ENCODE data around the gene IFNAR1. TPM values are rescaled to one million over a fixed set of nuclear protein-coding genes. Genes with fewer than 3 reads are reported as not detected.
A peak's percentile ranks its signal among the peaks of the same experiment; 100 is the strongest.
"Not testable (repeated sequence)": the region's sequence is repeated elsewhere in the genome, so short reads cannot be mapped to it uniquely, and the experiment has no call there.

The IFNAR1 gene
- polyA plus RNA-seq, 3 donors from 2014 or later: 34.1 to 57.1 (median 40.6) TPM

DNA sequence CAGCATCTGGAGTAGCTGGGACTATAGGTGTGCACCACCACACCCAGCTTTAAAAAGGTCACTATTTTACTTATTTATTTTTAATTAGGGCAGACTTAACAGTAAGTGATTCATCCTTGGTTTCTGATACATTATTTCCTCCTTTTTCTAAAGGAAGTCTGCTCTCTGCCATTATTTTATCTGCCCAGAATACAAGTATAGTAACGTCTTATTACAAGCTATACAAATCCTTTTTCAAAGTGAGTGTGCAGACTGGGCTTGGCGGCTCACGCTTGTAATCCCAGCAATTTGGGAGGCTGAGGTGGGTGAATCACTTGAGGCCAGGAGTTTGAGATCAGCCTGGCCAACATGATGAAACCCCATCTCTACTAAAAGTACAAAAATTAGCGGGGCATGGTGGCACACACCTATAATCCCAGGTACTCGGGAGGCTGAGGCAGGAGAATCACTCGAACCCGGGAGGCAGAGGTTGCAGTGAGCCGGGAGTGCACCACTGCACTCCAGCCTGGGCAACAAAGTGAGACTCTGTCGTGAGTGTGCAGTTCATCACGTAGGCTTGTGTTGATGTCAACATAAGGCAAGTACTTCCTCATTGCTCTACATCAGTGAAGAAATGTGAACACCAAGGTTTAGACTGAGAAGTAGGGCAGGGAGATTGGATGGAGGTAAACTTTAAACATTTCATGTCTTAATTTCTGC is 39.3 kb downstream of the IFNAR1 start:
- not testable (repeated sequence) for DNase-seq, H3K4me3 Mint-ChIP-seq, H3K36me3 Mint-ChIP-seq, H3K27ac Mint-ChIP-seq
- peaks cover 18 to 22% of the 10 kb centered on the region in 2 donors for H3K4me1 Mint-ChIP-seq
- H3K9me3 Mint-ChIP-seq: peaks cover 16 to 27% (median 19%) of the 10 kb centered on the region in 6 donors
- peaks cover 18 to 31% (median 24%) of the 10 kb centered on the region in 3 donors for H3K27me3 Mint-ChIP-seq (ENCODE audit: low read depth in 3 of 3)

DNA sequence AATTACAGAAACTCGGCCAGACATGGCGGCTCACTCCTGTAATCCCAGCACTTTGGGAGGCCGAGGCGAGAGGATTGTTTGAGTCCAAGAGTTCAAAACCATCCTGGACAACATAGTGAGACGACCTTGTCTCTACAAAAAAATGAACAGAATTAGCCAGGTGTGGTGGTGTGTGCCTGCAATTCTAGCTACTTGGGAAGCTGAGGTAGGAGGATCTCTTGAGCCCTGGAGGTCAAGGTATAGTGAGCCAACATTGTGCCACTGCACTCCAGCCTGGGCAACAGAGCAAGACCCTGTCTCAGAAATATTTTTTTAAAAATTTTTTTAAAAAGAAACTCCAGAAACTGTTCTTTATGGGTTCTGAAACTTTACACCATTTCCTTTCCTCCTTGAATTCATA is 40.1 kb downstream of the IFNAR1 start:
- peaks cover 0 to 7% (median 4%) of the 10 kb centered on the region in 3 donors for H3K36me3 Mint-ChIP-seq
- DNase-seq: no peak
- peaks cover 16 to 27% (median 19%) of the 10 kb centered on the region in 6 donors for H3K9me3 Mint-ChIP-seq
- peaks cover 18 to 22% of the 10 kb centered on the region in 2 donors for H3K4me1 Mint-ChIP-seq
- H3K27me3 Mint-ChIP-seq (ENCODE audit: low read depth in 3 of 3): peaks cover 18 to 37% (median 24%) of the 10 kb centered on the region in 3 donors
- no peak overlapping the region for H3K4me3 Mint-ChIP-seq
- no peak overlapping the region for H3K27ac Mint-ChIP-seq

DNA sequence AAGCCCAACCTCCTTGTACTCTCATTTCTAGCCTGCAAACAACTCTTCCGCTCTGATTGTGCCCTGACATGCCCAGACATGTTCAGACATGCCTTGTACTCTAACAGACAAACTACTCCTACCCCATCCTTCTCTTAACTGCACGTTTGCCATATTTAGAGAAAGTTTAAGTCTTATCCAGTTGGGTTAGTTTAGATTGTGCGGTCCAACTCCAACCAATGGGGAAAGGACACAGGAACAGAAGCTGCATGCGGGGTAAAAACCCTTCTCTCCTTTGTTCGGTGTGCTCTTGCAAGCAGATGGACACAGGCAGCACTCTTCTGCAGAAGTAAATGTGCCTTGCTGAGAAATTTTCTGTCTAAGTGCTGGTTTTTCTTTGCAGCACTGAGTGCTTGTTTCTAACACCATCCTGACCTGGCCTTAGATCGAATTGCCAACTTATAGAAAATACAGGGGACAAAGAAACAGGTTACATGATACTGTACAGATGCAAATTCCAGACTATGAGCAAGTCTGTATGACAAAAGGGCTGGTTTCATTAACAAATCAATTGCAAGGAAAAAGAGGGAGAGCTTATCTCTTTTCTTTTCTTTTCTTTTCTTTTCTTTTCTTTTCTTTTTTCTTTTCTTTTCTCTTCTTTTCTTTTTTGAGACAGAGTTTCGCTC is 42.7 kb downstream of the IFNAR1 start:
- H3K27me3 Mint-ChIP-seq (ENCODE audit: low read depth in 3 of 3): peaks cover 11 to 40% (median 27%) of the 10 kb centered on the region in 3 donors
- no peak overlapping the region for H3K4me3 Mint-ChIP-seq
- no peak overlapping the region for H3K27ac Mint-ChIP-seq
- H3K36me3 Mint-ChIP-seq: peaks cover 0 to 7% (median 4%) of the 10 kb centered on the region in 3 donors
- peaks cover 16 to 34% (median 19%) of the 10 kb centered on the region in 6 donors for H3K9me3 Mint-ChIP-seq
- DNase-seq: no peak
- H3K4me1 Mint-ChIP-seq: peaks cover 2 to 4% of the 10 kb centered on the region in 2 donors

DNA sequence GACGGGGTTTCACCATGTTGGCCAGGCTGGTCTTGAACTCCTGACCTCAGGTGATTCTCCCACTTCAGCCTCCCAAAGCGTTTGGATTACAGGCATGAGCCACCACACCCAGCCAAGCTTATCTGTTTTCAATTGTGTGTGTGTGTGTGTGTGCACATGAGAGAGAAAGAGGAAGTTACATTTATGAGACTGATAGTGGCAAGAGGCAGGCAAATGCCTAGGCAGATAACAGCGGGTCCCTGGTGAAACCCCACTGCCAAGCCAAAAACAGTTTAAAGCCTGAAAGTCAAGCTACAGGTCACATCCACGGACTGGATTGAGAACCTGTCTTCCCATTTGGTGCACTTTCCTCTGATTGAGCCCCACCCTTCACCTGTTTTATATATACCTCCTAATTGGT is 43.4 kb downstream of the IFNAR1 start:
- H3K27me3 Mint-ChIP-seq (ENCODE audit: low read depth in 3 of 3): peaks cover 10 to 39% (median 22%) of the 10 kb centered on the region in 3 donors
- no peak overlapping the region for H3K27ac Mint-ChIP-seq
- peaks cover 16 to 34% (median 19%) of the 10 kb centered on the region in 6 donors for H3K9me3 Mint-ChIP-seq
- H3K4me1 Mint-ChIP-seq: no peaks in the 10 kb centered on the region
- H3K4me3 Mint-ChIP-seq: no peak overlapping the region
- DNase-seq: no peak
- peaks cover 0 to 7% (median 4%) of the 10 kb centered on the region in 3 donors for H3K36me3 Mint-ChIP-seq

DNA sequence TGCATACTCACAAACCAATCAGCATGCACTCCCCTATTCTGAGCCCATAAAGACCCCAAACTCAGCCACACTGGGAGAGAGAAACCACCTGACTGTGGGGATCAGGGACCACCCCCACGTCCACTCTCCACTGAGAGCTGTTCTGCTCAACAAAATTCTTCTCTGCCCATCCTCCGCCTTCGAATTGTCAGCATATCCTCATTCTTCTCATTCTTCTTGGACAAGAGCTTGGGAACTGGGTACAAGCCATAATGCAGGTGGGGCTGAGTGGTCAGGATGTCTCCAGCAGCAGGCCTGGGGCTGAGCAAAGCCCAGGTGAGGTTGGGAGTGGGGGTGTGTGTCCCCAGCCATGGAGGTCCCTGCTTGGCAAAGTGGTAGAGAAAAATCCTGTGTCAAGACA is 43.8 kb downstream of the IFNAR1 start:
- Mint-ChIP-seq H3K4me3 (no peak overlapping the region), H3K4me1 (no peaks in the 10 kb centered on the region), H3K27me3 (ENCODE audit: low read depth in 3 of 3) (peaks cover 11 to 42% (median 20%) of the 10 kb centered on the region in 3 donors), H3K36me3 (peaks cover 0 to 7% (median 4%) of the 10 kb centered on the region in 3 donors), H3K9me3 (peaks cover 16 to 34% (median 19%) of the 10 kb centered on the region in 6 donors), H3K27ac (no peak overlapping the region)
- DNase-seq: no peak

DNA sequence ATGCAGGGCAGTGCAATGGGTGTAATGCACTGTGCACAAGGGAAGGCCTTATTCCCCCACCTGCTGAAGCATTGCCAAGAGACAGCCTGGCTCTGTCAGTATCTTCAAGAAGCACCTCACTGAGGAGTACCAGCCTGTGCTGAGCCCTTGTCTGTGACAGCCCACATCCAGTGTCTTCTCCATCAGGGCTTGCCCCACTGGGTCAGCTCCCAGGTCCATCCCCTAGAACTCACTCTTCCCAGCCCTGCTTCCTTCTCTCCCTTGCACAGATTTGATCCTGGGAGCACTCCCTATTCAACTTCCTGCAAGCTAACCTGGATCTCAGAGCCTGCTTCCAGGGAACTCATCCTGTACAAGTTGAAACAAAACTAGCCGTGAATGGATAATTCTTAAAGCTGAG is 44.8 kb downstream of the IFNAR1 start:
- Mint-ChIP-seq H3K27me3 (ENCODE audit: low read depth in 3 of 3) (peaks cover 12 to 43% (median 19%) of the 10 kb centered on the region in 3 donors), H3K27ac (no peak overlapping the region), H3K36me3 (peaks cover 0 to 7% (median 4%) of the 10 kb centered on the region in 3 donors), H3K9me3 (peaks cover 16 to 34% (median 19%) of the 10 kb centered on the region in 6 donors), H3K4me3 (no peak overlapping the region), H3K4me1 (peaks cover 0 to 3% of the 10 kb centered on the region in 2 donors)
- DNase-seq: no peak

DNA sequence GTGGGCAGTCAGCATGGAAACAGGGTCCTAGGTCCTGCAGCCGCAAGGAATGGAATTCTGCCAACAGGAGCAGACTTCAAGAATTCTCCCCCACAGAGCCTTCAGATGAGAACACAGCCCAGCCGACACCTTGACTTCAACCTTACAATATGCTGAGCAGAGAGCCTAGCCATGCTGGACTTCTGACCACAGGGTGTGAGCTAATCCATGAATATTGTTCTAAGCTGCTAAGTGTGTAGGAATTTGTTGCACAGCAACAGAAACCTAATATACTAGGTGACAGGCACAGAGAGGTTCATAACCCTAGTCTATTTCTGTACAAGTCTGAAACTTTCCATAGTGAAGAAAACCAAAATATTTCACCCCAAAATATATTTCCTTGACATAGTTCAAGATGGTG is 45.5 kb downstream of the IFNAR1 start:
- peaks cover 16 to 34% (median 19%) of the 10 kb centered on the region in 6 donors for H3K9me3 Mint-ChIP-seq
- no peak overlapping the region for H3K27ac Mint-ChIP-seq
- no peak overlapping the region for H3K4me3 Mint-ChIP-seq

DNA sequence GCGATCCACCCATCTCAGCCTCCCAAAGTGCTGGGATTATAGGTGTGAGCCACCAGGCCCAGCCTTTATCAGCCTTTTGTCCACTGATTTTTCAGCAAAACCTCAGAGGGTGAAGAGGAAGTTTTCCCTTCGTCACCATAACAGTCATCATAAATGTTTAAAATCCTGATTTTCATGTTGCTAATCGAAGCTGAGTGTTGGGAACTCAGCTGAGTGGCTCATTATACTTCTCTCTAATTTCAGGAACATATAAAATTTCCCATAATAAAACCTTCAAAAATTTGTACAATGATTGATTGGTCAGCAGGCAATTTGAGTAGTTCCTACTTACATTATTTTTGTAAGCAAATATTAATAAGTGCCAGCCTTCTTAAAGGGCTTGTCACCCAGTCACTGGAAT is 46.6 kb downstream of the IFNAR1 start:
- no peak overlapping the region for H3K27ac Mint-ChIP-seq
- no peak for DNase-seq
- H3K36me3 Mint-ChIP-seq: peaks cover 0 to 7% (median 3%) of the 10 kb centered on the region in 3 donors
- H3K4me1 Mint-ChIP-seq: peaks cover 8 to 13% of the 10 kb centered on the region in 2 donors
- peaks cover 15 to 30% (median 19%) of the 10 kb centered on the region in 6 donors for H3K9me3 Mint-ChIP-seq
- H3K4me3 Mint-ChIP-seq: no peak overlapping the region
- peaks cover 11 to 42% (median 24%) of the 10 kb centered on the region in 3 donors for H3K27me3 Mint-ChIP-seq (ENCODE audit: low read depth in 3 of 3)

More for the DNA sequence above, 45.5 kb downstream of the IFNAR1 start:
- DNase-seq: no peak
- Mint-ChIP-seq H3K4me1 (peaks cover 5 to 10% of the 10 kb centered on the region in 2 donors), H3K36me3 (peaks cover 0 to 7% (median 4%) of the 10 kb centered on the region in 3 donors), H3K27me3 (ENCODE audit: low read depth in 3 of 3) (peaks cover 10 to 43% (median 19%) of the 10 kb centered on the region in 3 donors)

DNA sequence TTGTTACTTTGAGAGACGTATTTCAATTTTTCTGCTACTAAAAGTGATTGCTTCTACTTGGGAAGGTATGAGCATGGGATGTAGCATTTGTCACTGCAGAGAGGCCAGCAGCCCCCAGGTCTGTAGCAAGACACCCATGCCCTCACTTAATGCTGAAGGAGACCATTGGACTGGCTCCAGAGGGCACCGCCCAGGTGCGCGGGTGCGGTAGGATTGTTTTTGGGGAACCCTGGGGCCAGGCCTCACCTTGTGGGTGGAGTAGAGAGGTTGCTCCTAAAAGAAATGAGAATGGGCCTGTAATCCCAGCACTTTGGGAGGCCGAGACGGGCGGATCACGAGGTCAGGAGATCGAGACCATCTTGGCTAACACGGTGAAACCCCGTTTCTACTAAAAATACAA is 47.8 kb downstream of the IFNAR1 start:
- H3K27me3 Mint-ChIP-seq (ENCODE audit: low read depth in 3 of 3): peaks cover 20 to 45% (median 24%) of the 10 kb centered on the region in 3 donors
- H3K9me3 Mint-ChIP-seq: peaks cover 5 to 18% (median 10%) of the 10 kb centered on the region in 6 donors
- no peak overlapping the region for H3K4me3 Mint-ChIP-seq
- H3K27ac Mint-ChIP-seq: no peak overlapping the region
- peaks cover 0 to 1% (median 0%) of the 10 kb centered on the region in 3 donors for H3K36me3 Mint-ChIP-seq
- H3K4me1 Mint-ChIP-seq: peaks cover 8 to 13% of the 10 kb centered on the region in 2 donors
- no peak for DNase-seq

DNA sequence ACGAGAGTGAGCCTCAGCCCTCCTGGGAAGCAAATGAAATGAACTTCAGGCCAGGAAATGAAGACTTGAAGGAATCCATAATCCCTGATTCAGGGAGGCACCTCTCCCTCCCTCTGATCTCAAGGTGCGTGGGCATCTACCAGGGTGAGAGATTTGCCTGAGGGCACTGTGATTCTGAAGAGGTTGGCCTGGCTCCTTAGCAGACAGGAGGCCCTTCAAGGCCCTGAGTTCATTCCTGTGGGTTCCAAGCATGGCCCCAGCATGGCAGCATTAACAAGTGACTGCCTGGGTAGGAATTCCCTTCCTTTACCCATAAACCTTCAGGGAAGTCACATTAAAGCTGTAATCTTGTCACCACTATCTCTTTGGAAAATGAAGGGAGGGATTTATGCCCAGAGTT is 48.7 kb downstream of the IFNAR1 start:
- no peaks in the 10 kb centered on the region for H3K36me3 Mint-ChIP-seq
- no peak for DNase-seq
- peaks cover 8 to 13% of the 10 kb centered on the region in 2 donors for H3K4me1 Mint-ChIP-seq
- H3K27me3 Mint-ChIP-seq (ENCODE audit: low read depth in 3 of 3): peaks cover 23 to 52% (median 31%) of the 10 kb centered on the region in 3 donors
- H3K9me3 Mint-ChIP-seq: peaks cover 0 to 9% (median 2%) of the 10 kb centered on the region in 6 donors
- H3K4me3 Mint-ChIP-seq: no peak overlapping the region
- H3K27ac Mint-ChIP-seq: no peak overlapping the region

DNA sequence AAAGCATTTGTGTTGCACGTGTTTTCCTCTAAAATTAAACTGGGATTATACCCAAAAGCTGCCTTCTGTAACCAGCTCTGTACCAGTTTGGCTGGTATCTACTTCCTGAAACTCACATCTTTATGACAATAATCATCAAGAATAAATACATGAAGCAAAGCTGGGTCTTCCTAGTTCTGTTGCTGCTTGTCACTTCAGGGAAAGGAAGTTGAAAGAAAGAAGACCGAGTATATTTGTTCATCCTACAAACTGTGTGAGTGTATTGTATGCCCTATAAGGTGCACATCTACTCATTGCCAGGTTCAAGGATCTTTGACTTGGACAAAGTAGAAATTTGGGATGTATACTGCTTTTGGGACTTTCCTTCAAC is 49.3 kb downstream of the IFNAR1 start:
- Mint-ChIP-seq H3K4me3 (no peak overlapping the region), H3K27me3 (ENCODE audit: low read depth in 3 of 3) (peaks cover 23 to 58% (median 34%) of the 10 kb centered on the region in 3 donors), H3K9me3 (peaks cover 0 to 8% (median 0%) of the 10 kb centered on the region in 6 donors), H3K27ac (no peak overlapping the region), H3K36me3 (no peaks in the 10 kb centered on the region), H3K4me1 (peaks cover 9 to 13% of the 10 kb centered on the region in 2 donors)
- DNase-seq: no peak

DNA sequence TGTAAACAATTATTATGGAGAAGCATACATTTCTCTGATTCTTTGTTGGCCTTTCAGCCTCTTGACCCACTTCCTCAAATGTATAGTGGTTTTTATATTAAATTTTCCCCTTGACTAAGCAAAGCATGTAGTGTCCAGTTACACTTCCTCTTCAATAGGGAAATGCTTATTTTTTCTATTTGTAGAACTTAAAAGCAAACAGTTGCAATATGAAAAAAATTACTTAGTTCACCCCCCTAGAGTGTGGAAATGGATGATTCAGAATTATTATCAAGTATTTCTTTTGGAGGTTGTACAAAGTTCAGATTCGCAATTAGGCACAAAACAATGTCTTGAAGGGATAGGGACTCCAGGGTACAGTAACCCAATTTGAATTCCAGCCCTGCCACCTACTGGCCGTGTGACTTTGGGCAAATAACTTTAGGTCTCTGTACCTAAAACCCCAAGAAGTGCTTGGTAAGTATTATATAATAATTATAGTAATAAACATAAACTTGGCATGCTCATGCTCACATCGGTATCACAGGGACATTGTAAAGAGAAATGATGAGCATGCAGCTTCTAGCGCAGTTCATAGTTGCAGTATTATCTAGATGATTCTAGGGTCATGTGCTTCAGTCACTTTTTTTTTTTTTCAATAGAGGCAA is 49.8 kb downstream of the IFNAR1 start:
- peaks cover 10 to 13% of the 10 kb centered on the region in 2 donors for H3K4me1 Mint-ChIP-seq
- peaks cover 0 to 8% (median 0%) of the 10 kb centered on the region in 6 donors for H3K9me3 Mint-ChIP-seq
- H3K4me3 Mint-ChIP-seq: no peak overlapping the region
- no peak overlapping the region for H3K27ac Mint-ChIP-seq
- DNase-seq: peak; percentile 30 to 40 (median 40)
- H3K36me3 Mint-ChIP-seq: no peaks in the 10 kb centered on the region
- H3K27me3 Mint-ChIP-seq (ENCODE audit: low read depth in 3 of 3): peaks cover 25 to 57% (median 35%) of the 10 kb centered on the region in 3 donors

DNA sequence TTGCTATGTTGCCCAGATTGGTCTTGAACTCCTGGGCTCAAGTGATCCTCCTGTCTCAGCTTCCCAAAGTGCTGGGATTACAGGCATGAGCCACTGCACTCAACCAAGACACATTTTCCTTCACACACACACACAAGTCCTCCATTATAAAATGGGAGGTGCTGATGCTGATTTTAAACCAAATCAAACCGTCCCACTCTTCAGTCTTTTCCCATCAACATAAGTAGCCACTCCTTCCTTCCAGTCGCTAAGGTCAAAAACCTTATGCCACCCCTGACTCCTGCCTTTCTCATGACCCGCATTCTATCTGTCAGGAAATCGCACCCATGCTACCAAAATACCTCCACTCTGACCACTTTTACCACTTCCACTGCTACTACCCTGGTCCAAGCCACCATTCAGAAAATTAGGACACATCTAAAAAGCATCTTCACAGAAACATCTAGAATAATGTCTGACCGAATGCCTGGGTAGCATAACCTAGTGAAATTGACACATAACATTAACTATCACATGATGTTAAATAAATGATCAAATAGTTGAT is 50.4 kb downstream of the IFNAR1 start:
- DNase-seq: peak; percentile 37 to 50 (median 39)
- peaks cover 14 to 19% of the 10 kb centered on the region in 2 donors for H3K4me1 Mint-ChIP-seq
- peaks cover 26 to 58% (median 35%) of the 10 kb centered on the region in 3 donors for H3K27me3 Mint-ChIP-seq (ENCODE audit: low read depth in 3 of 3)
- no peak overlapping the region for H3K27ac Mint-ChIP-seq
- no peaks in the 10 kb centered on the region for H3K36me3 Mint-ChIP-seq
- H3K9me3 Mint-ChIP-seq: peaks cover 0 to 8% (median 0%) of the 10 kb centered on the region in 6 donors
- peak overlapping the region in 2 of 5 donors; percentile 7 to 60 for H3K4me3 Mint-ChIP-seq

All from immature natural killer cell (primary cell).